ENCODE data around the gene BARD1.

GRCh38 chr2:214836568-214836967, 27.1 kb upstream of the BARD1 start:
- TF ChIP-seq CTCF (IDR thresholded peaks at IDR 0.05): no peak
- no peak for TF ChIP-seq ZFX (IDR thresholded peaks at IDR 0.05; ENCODE audit: borderline replicate concordance)
